HepG2 (cell line): ENCODE data around the gene TSSK2. TPM values are rescaled to one million over a fixed set of nuclear protein-coding genes. Genes with fewer than 3 reads are reported as not detected.
A peak's percentile ranks its signal among the peaks of the same experiment; 100 is the strongest.

Experiments used
- ATAC-seq: fragments of 200-7000 bp; cut with Tn5 transposase; 3 replicates; pipeline ENCODE4 v1.9.1; 2020; ENCODE audit warnings: mild to moderate bottlenecking, moderate library complexity
- BruUV-seq: library from RNA; stranded (reverse); fragments of 400-500 nt; replicated peaks from 2 replicates; lab custom pipeline; 2021; lab: Mats Ljungman, UMichigan
- CTCF ChIA-PET: fragments of 300-600 bp; formaldehyde crosslinking; extraction: SDS; loops from one replicate; lab custom pipeline; 2021; ENCODE audit warnings: low total read pairs, inconsistent platforms, low intra/inter-chr PET ratio; lab: Yijun Ruan, JAX
- POLR2A ChIA-PET: fragments of 350-600 bp; sonication (Branson Sonifier 250); formaldehyde crosslinking; loops from one replicate; lab custom pipeline; 2020; ENCODE audit warnings: antibody characterized with exemption, inconsistent platforms; lab: Yijun Ruan, JAX
- DNase-seq: peaks from one replicate; pipeline ENCODE4 v3.0.0-alpha.2; 2015; ENCODE audit warnings: low spot score
- FAIRE-seq: peaks from 3 replicates; lab custom pipeline; 2011; peaks lifted over from hg19 to GRCh38; lab: Jason Lieb, UNC
- H2AFZ ChIP-seq: one replicate; pipeline ENCODE4 v1.6.1; 2011; ENCODE audit warnings: low read length, inconsistent platforms
- H3K27ac ChIP-seq: fragments of 300-600 bp; 3 replicates; pipeline ENCODE4 v1.8.0; 2011; ENCODE audit warnings: mixed run types, mild to moderate bottlenecking, mixed read lengths, low read length, inconsistent platforms; ENCODE audit not compliant: insufficient read depth; ENCODE audit errors: extremely low read length
- H3K27me3 ChIP-seq, 2 experiments: fragments of 200-600 bp in 1 of 2; 2 replicates in 1 of 2; 3 replicates in 1 of 2; pipeline versions ENCODE4 v1.6.0 to v1.8.0; 2011; ENCODE audit warnings: low read length in 2 of 2, mild to moderate bottlenecking in 2 of 2, moderate library complexity in 2 of 2, inconsistent platforms in 1 of 2; ENCODE audit not compliant: insufficient read depth in 2 of 2, control insufficient read depth in 1 of 2
- H3K36me3 ChIP-seq, 2 experiments: fragments of 200-600 bp in 1 of 2; replicated peaks in 1 of 2; 2 replicates in 1 of 2; 3 replicates in 1 of 2; pipeline versions ENCODE4 v1.5.1 to v1.8.0; 2011; ENCODE audit warnings: low read length in 2 of 2, inconsistent platforms in 1 of 2; ENCODE audit not compliant: insufficient read depth in 2 of 2, control insufficient read depth in 1 of 2
- H3K4me1 ChIP-seq: 2 replicates; pipeline ENCODE4 v1.5.1; 2012; ENCODE audit warnings: low read length, inconsistent platforms; ENCODE audit not compliant: insufficient read depth
- H3K4me2 ChIP-seq: 2 replicates; pipeline ENCODE4 v1.6.0; 2011; ENCODE audit warnings: low read depth, low read length, inconsistent platforms
- H3K4me3 ChIP-seq, 3 experiments: fragments of 200-600 bp in 1 of 3; sonication (generic), shearing (Covaris generic) in 1 of 3; replicated peaks in 1 of 3; 2 replicates each; pipeline ENCODE4 v1.5.1; 2011 to 2016; ENCODE audit warnings: low read length in 3 of 3, inconsistent platforms in 2 of 3, low read depth in 2 of 3, mild to moderate bottlenecking in 2 of 3, control low read depth in 1 of 3, mixed read lengths in 1 of 3; ENCODE audit not compliant: insufficient read depth in 1 of 3
- H3K79me2 ChIP-seq: one replicate; pipeline ENCODE4 v1.6.1; 2011; ENCODE audit warnings: low read length, inconsistent platforms; ENCODE audit not compliant: insufficient read depth
- H3K9ac ChIP-seq: 2 replicates; pipeline ENCODE4 v1.6.0; 2011; ENCODE audit warnings: mild to moderate bottlenecking, low read depth, low read length, inconsistent platforms; ENCODE audit not compliant: insufficient read depth
- H3K9me3 ChIP-seq: 2 replicates; pipeline ENCODE4 v1.5.1; 2012; ENCODE audit warnings: mild to moderate bottlenecking, low read length
- H4K20me1 ChIP-seq: 2 replicates; pipeline ENCODE4 v1.6.0; 2011; ENCODE audit warnings: inconsistent platforms, mild to moderate bottlenecking, low read length, moderate library complexity; ENCODE audit not compliant: insufficient read depth
- EED ChIP-seq: sonication (generic); formaldehyde crosslinking; IDR thresholded peaks from 2 replicates; pipeline ENCODE4 v1.5.0; 2020; ENCODE audit warnings: mild to moderate bottlenecking, missing genetic modification reagents
- KDM5B ChIP-seq: sonication (generic); formaldehyde crosslinking; IDR thresholded peaks from 2 replicates; pipeline ENCODE4 v1.4.0; 2020; ENCODE audit warnings: missing genetic modification reagents, mild to moderate bottlenecking, borderline replicate concordance
- PHF8 ChIP-seq: sonication (generic); formaldehyde crosslinking; IDR thresholded peaks from 2 replicates; pipeline ENCODE4 v1.5.0; 2020; ENCODE audit warnings: missing genetic modification reagents
- ZFP37 ChIP-seq: sonication (generic); formaldehyde crosslinking; IDR thresholded peaks from 2 replicates; pipeline ENCODE4 v1.4.0; 2020; ENCODE audit warnings: missing genetic modification reagents, borderline replicate concordance
- ZSCAN29 ChIP-seq: sonication (generic); formaldehyde crosslinking; conservative IDR thresholded peaks from 2 replicates; pipeline ENCODE4 v1.4.0; 2020; ENCODE audit warnings: mild to moderate bottlenecking, missing genetic modification reagents
- whole genome bisulfite sequencing: methylation state at CpG from one replicate; pipeline ENCODE4 v1.1.6; 2017; ENCODE audit warnings: low lambda C conversion rate; 5-methylcytosine and 5-hydroxymethylcytosine counted together
- in situ Hi-C: cut with HindIII; loops from 2 replicates; pipeline ENCODE4 v1.10.0; 2017; ENCODE audit warnings: low pct_unique_long_range_greater_than_20kb; ENCODE audit not compliant: extremely low pct_ligation_motif_present
- intact Hi-C: fragments of 100-400 bp; cut with micrococcal nuclease; formaldehyde crosslinking; loops from one replicate; pipeline ENCODE4 v1.10.0; 2022; ENCODE audit not compliant: unreplicated experiment
- polyA plus RNA-seq, 8 experiments: library from polyadenylated mRNA; depleted of rRNA in 3 of 8; stranded (reverse) in 7 of 8; unstranded in 1 of 8; fragments of >200 nt; fragmentation: Illumina TruSeq in 4 of 8; extraction: Trizol in 4 of 8; gene quantifications; 2 replicates each; pipeline versions ENCODE4 v1.2.1 to v1.2.3, GENCODE V29; 2011 to 2016; ENCODE audit warnings: low read depth in 4 of 8, missing spikeins in 1 of 8, mixed read lengths in 1 of 8; ENCODE audit not compliant: insufficient read depth in 1 of 8
- total RNA-seq, 5 experiments: library from RNA; depleted of rRNA; stranded (reverse); fragments of >200 nt; fragmentation: Illumina TruSeq; extraction: Trizol; gene quantifications; 2 replicates each; pipeline ENCODE4 v1.2.3, GENCODE V29; 2016; ENCODE audit warnings: low read depth in 1 of 5
- TF ChIP-seq, protein P1 (sequence below): sonication (generic); formaldehyde crosslinking; IDR thresholded peaks from 2 replicates; pipeline ENCODE4 v1.5.0; 2020; ENCODE audit warnings: missing genetic modification reagents
- TF ChIP-seq, protein P2 (sequence below): IDR thresholded peaks from 2 replicates; pipeline ENCODE4 v1.6.1; 2016; ENCODE audit warnings: mild to moderate bottlenecking
- TF ChIP-seq, protein P3 (sequence below): sonication (generic); formaldehyde crosslinking; IDR thresholded peaks from 2 replicates; pipeline ENCODE4 v1.5.1; 2020; ENCODE audit warnings: mild to moderate bottlenecking, missing genetic modification reagents, moderate library complexity
- TF ChIP-seq, protein P4 (sequence below): sonication (generic); formaldehyde crosslinking; IDR thresholded peaks from 2 replicates; pipeline ENCODE4 v1.5.0; 2020; ENCODE audit warnings: mild to moderate bottlenecking, missing genetic modification reagents
- TF ChIP-seq, protein P5 (sequence below): sonication (generic); formaldehyde crosslinking; IDR thresholded peaks from 2 replicates; pipeline ENCODE4 v1.8.1; 2023; ENCODE audit warnings: mild to moderate bottlenecking, moderate library complexity, missing genetic modification reagents

The TSSK2 gene
- total and polyA plus RNA-seq, 2 of the 13 experiments (the other 11 are each of a cell fraction or from before 2014, with no cell fraction given): not detected

DNA sequence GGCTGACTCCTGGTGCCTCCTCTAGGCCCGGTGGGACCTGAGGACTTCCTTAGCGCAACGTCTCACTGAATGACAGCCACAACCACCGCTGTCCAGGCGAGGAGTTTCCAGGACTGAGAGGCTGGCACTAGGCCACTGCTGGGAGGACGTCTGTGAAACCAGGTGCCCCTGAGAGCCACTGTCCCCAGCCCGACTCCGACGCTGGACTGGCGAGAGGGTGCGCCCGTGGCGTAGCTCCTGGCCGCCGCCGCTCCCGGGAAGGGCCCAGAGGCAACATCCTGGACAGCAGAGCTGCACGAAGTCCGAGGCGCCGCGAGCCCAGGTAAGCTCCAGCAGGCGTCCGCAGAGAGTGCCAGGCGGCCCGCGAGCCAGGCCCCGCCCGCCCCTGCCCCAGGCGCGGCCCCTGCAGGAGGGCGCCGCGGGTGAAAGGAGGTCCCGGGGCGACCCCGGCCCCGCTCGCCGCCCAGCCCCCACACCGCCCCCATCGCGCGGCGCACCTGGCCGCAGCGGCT is 9.4 kb upstream of the TSSK2 start:
- peak overlapping the region; percentile 94 for H3K4me2 ChIP-seq
- intact Hi-C loops: no loop called here
- ChIA-PET CTCF (no interaction called here), POLR2A (interaction anchor here (1.0 to 4.1 kb wide), 8 partner anchors 11 to 358 kb away, joined by 3 to 22 read pairs (median 4); partner anchors contain the start of genes CDC45, CLTCL1, ESS2 and SLC25A1)
- H3K27ac ChIP-seq: peak overlapping the region; percentile 87
- H2AFZ ChIP-seq: no peak overlapping the region
- H3K4me1 ChIP-seq: peaks cover 68% of the 10 kb centered on the region
- FAIRE-seq (no peak), DNase-seq (no peak), ATAC-seq (peak; percentile 44)
- peaks cover 49% of the 10 kb centered on the region for H3K79me2 ChIP-seq
- H3K36me3 ChIP-seq: peaks cover 4 to 12% of the 10 kb centered on the region in 2 experiments; a peak in 3 of 5 replicates
- no TSS peak for BruUV-seq
- peaks cover 2 to 25% of the 10 kb centered on the region in 2 experiments; a peak in 4 of 5 replicates for H3K27me3 ChIP-seq
- WGBS: 2% methylated on average over 9 of the region's 47 CpGs
- peak overlapping the region; percentile 93 for H3K9ac ChIP-seq
- no peaks in the 10 kb centered on the region for H3K9me3 ChIP-seq
- H4K20me1 ChIP-seq: peaks cover 42% of the 10 kb centered on the region
- in situ Hi-C loops: no loop called here
- H3K4me3 ChIP-seq: peak overlapping the region; percentile 90 to 97 (median 97)
- TF ChIP-seq ZFP37 (CRISPR knock-in tag): no peak
- peak; percentile 40 for TF ChIP-seq KDM5B (CRISPR knock-in tag)
- peak; percentile 77 for TF ChIP-seq PHF8 (CRISPR knock-in tag)
- TF ChIP-seq ZSCAN29 (CRISPR knock-in tag): no peak
- TF ChIP-seq, protein P1, sequence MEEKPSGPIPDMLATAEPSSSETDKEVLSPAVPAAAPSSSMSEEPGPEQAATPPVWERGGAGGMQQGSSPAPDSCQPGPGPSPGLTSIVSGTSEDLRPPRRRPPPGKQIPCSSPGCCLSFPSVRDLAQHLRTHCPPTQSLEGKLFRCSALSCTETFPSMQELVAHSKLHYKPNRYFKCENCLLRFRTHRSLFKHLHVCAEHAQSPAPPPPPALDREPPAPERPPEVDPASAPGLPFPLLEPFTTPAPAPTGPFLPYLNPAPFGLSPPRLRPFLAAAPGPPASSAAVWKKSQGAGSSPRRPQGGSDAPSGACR (CRISPR knock-in tag): 0 out of 2 replicates have a peak, but pooled peaks have one; percentile 25
- TF ChIP-seq, protein P2, sequence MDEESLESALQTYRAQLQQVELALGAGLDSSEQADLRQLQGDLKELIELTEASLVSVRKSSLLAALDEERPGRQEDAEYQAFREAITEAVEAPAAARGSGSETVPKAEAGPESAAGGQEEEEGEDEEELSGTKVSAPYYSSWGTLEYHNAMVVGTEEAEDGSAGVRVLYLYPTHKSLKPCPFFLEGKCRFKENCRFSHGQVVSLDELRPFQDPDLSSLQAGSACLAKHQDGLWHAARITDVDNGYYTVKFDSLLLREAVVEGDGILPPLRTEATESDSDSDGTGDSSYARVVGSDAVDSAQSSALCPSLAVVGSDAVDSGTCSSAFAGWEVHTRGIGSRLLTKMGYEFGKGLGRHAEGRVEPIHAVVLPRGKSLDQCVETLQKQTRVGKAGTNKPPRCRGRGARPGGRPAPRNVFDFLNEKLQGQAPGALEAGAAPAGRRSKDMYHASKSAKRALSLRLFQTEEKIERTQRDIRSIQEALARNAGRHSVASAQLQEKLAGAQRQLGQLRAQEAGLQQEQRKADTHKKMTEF (CRISPR knock-in tag): 0 out of 2 replicates have a peak, but pooled peaks have one; percentile 31
- TF ChIP-seq, protein P3, sequence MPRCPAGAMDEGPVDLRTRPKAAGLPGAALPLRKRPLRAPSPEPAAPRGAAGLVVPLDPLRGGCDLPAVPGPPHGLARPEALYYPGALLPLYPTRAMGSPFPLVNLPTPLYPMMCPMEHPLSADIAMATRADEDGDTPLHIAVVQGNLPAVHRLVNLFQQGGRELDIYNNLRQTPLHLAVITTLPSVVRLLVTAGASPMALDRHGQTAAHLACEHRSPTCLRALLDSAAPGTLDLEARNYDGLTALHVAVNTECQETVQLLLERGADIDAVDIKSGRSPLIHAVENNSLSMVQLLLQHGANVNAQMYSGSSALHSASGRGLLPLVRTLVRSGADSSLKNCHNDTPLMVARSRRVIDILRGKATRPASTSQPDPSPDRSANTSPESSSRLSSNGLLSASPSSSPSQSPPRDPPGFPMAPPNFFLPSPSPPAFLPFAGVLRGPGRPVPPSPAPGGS (CRISPR knock-in tag): 0 out of 2 replicates have a peak, but pooled peaks have one; percentile 54
- TF ChIP-seq, protein P4, sequence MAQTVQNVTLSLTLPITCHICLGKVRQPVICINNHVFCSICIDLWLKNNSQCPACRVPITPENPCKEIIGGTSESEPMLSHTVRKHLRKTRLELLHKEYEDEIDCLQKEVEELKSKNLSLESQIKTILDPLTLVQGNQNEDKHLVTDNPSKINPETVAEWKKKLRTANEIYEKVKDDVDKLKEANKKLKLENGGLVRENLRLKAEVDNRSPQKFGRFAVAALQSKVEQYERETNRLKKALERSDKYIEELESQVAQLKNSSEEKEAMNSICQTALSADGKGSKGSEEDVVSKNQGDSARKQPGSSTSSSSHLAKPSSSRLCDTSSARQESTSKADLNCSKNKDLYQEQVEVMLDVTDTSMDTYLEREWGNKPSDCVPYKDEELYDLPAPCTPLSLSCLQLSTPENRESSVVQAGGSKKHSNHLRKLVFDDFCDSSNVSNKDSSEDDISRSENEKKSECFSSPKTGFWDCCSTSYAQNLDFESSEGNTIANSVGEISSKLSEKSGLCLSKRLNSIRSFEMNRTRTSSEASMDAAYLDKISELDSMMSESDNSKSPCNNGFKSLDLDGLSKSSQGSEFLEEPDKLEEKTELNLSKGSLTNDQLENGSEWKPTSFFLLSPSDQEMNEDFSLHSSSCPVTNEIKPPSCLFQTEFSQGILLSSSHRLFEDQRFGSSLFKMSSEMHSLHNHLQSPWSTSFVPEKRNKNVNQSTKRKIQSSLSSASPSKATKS: no peak
- TF ChIP-seq, protein P5, sequence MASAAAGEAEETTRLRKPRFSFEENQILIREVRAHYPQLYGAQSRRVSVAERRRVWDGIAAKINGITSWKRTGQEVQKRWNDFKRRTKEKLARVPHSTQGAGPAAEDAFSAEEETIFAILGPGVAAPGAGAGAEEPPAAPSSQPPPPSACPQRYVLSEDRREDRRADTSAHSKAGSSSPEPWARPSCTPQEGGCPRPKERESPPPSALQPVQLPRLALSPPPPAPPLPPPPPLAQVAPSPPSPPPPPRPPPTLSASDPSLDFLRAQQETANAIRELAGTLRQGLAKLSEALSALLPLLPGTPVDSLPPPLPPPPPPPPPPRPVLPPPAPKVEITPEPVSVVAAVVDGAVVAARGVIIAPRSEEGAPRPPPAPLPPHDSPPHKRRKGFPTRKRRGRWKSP (CRISPR knock-in tag): peak; percentile 51; the same call in 1 of the 2 replicates
- TF ChIP-seq EED (CRISPR knock-in tag): 0 out of 2 replicates have a peak, but pooled peaks have one; percentile 54
